BLaER1 treated with 17β-estradiol and CSF1 and Interleukin-3, amounts not matched to agents 10 nM and 100 nM (cell line): ENCODE measurements around the gene PCDHB1.

Experiments used
- H3K27ac ChIP-seq, 11 experiments: shearing (Covaris generic); formaldehyde crosslinking; 2 replicates each; pipeline ENCODE4 v1.8.1; 2022
- H3K27me3 ChIP-seq, 11 experiments: shearing (Covaris generic); formaldehyde crosslinking; 2 replicates each; pipeline ENCODE4 v1.8.1; 2022
- H3K36me3 ChIP-seq, 11 experiments: shearing (Covaris generic); formaldehyde crosslinking; 2 replicates each; pipeline ENCODE4 v1.8.1; 2022
- H3K4me1 ChIP-seq, 10 experiments: shearing (Covaris generic); formaldehyde crosslinking; 2 replicates each; pipeline ENCODE4 v1.8.1; 2022
- H3K4me2 ChIP-seq, 11 experiments: shearing (Covaris generic); formaldehyde crosslinking; 2 replicates each; pipeline ENCODE4 v1.8.1; 2022
- H3K4me3 ChIP-seq, 10 experiments: shearing (Covaris generic); formaldehyde crosslinking; 2 replicates each; pipeline ENCODE4 v1.8.1; 2022
- H3K9ac ChIP-seq, 11 experiments: shearing (Covaris generic); formaldehyde crosslinking; 2 replicates each; pipeline ENCODE4 v1.8.1; 2022
- H3K9me3 ChIP-seq, 11 experiments: shearing (Covaris generic); formaldehyde crosslinking; replicated peaks in 1 of 11; 2 replicates each; pipeline ENCODE4 v1.8.1; 2022
- H4K20me1 ChIP-seq, 11 experiments: shearing (Covaris generic); formaldehyde crosslinking; 2 replicates each; pipeline ENCODE4 v1.8.1; 2022
- Cebpa-rat ChIP-seq, 11 experiments: shearing (Covaris generic); IDR thresholded peaks; 2 replicates each; pipeline ENCODE4 v1.8.1; 2022

PCDHB1 gene

GRCh38 chr5:141010047-141010793 lies 41.0 kb upstream of the PCDHB1 start:
- no peaks in the 10 kb centered on the region for H4K20me1 ChIP-seq
- H3K9ac ChIP-seq, result no peak overlapping the region
- H3K9me3 ChIP-seq, result no peaks in the 10 kb centered on the region; a peak in 1 of 22 replicates
- no peaks in the 10 kb centered on the region for H3K36me3 ChIP-seq
- H3K4me2 ChIP-seq, result no peak overlapping the region
- no peak overlapping the region for H3K27ac ChIP-seq
- no peak for TF ChIP-seq Cebpa-rat (IDR thresholded peaks at IDR 0.05)
- no peaks in the 10 kb centered on the region for H3K27me3 ChIP-seq
- no peak overlapping the region for H3K4me3 ChIP-seq
- peaks cover 0 to 10% (median 5%) of the 10 kb centered on the region in 10 experiments; a peak in 9 of 20 replicates for H3K4me1 ChIP-seq

GRCh38 chr5:141017943-141018342 lies 33.2 kb upstream of the PCDHB1 start:
- Histone ChIP-seq H3K27me3 (no peaks in the 10 kb centered on the region), H3K27ac (no peak overlapping the region), H3K4me1 (peaks cover 0 to 10% (median 5%) of the 10 kb centered on the region in 10 experiments; a peak in 9 of 20 replicates), H3K4me3 (no peak overlapping the region), H3K9me3 (no peaks in the 10 kb centered on the region), H4K20me1 (no peaks in the 10 kb centered on the region), H3K9ac (no peak overlapping the region), H3K4me2 (no peak overlapping the region), H3K36me3 (no peaks in the 10 kb centered on the region)
- no peak for TF ChIP-seq Cebpa-rat (IDR thresholded peaks at IDR 0.05)

GRCh38 chr5:141022384-141022783 lies 28.8 kb upstream of the PCDHB1 start:
- Histone ChIP-seq H3K9ac (no peak overlapping the region), H3K36me3 (no peaks in the 10 kb centered on the region), H3K4me1 (no peaks in the 10 kb centered on the region), H3K27me3 (no peaks in the 10 kb centered on the region), H3K4me3 (no peak overlapping the region), H3K9me3 (no peaks in the 10 kb centered on the region), H3K27ac (no peak overlapping the region), H3K4me2 (no peak overlapping the region), H4K20me1 (no peaks in the 10 kb centered on the region)
- TF ChIP-seq Cebpa-rat (IDR thresholded peaks at IDR 0.05), result 0 out of 22 replicates have a peak, but pooled peaks of 1 of the 11 experiments have one; percentile 19

- no peaks in the 10 kb centered on the region for H3K4me1 ChIP-seq
- H3K9ac ChIP-seq, result no peak overlapping the region
- no peak overlapping the region for H3K27ac ChIP-seq
- H3K27me3 ChIP-seq, result no peaks in the 10 kb centered on the region
- H4K20me1 ChIP-seq, result no peaks in the 10 kb centered on the region
- H3K9me3 ChIP-seq, result no peaks in the 10 kb centered on the region
- H3K36me3 ChIP-seq, result no peaks in the 10 kb centered on the region
- no peak for TF ChIP-seq Cebpa-rat (IDR thresholded peaks at IDR 0.05)
- H3K4me2 ChIP-seq, result no peak overlapping the region
- H3K4me3 ChIP-seq, result no peak overlapping the region
Observed at GRCh38 chr5:141031006-141031405, 20.2 kb upstream of the PCDHB1 start.

- H3K4me3 ChIP-seq, result no peak overlapping the region
- no peak overlapping the region for H3K27ac ChIP-seq
- H3K4me2 ChIP-seq, result no peak overlapping the region
- no peaks in the 10 kb centered on the region for H3K27me3 ChIP-seq
- H4K20me1 ChIP-seq, result no peaks in the 10 kb centered on the region
- H3K36me3 ChIP-seq, result no peaks in the 10 kb centered on the region
- no peaks in the 10 kb centered on the region for H3K9me3 ChIP-seq
- TF ChIP-seq Cebpa-rat (IDR thresholded peaks at IDR 0.05), result no peak
- H3K4me1 ChIP-seq, result no peaks in the 10 kb centered on the region
- no peak overlapping the region for H3K9ac ChIP-seq
Observed at GRCh38 chr5:141032626-141033025, 18.5 kb upstream of the PCDHB1 start.

GRCh38 chr5:141039061-141039460 lies 12.1 kb upstream of the PCDHB1 start:
- no peak overlapping the region for H3K4me3 ChIP-seq
- H3K27ac ChIP-seq, result no peak overlapping the region
- TF ChIP-seq Cebpa-rat (IDR thresholded peaks at IDR 0.05), result no peak
- no peak overlapping the region for H3K9ac ChIP-seq
- H3K4me1 ChIP-seq, result no peaks in the 10 kb centered on the region
- H3K36me3 ChIP-seq, result no peaks in the 10 kb centered on the region
- no peaks in the 10 kb centered on the region for H4K20me1 ChIP-seq
- no peak overlapping the region for H3K4me2 ChIP-seq
- H3K27me3 ChIP-seq, result no peaks in the 10 kb centered on the region
- peaks cover 0 to 16% (median 10%) of the 10 kb centered on the region in 11 experiments; a peak in 13 of 22 replicates for H3K9me3 ChIP-seq

GRCh38 chr5:141039517-141039916 lies 11.7 kb upstream of the PCDHB1 start:
- Histone ChIP-seq H3K27me3 (no peaks in the 10 kb centered on the region), H3K9me3 (peaks cover 0 to 16% (median 10%) of the 10 kb centered on the region in 11 experiments; a peak in 13 of 22 replicates), H4K20me1 (no peaks in the 10 kb centered on the region), H3K4me3 (no peak overlapping the region), H3K4me1 (no peaks in the 10 kb centered on the region), H3K9ac (no peak overlapping the region), H3K27ac (no peak overlapping the region), H3K4me2 (no peak overlapping the region), H3K36me3 (no peaks in the 10 kb centered on the region)
- no peak for TF ChIP-seq Cebpa-rat (IDR thresholded peaks at IDR 0.05)

- Histone ChIP-seq H4K20me1 (no peaks in the 10 kb centered on the region), H3K36me3 (no peaks in the 10 kb centered on the region), H3K9ac (no peak overlapping the region), H3K9me3 (peaks cover 0 to 16% (median 10%) of the 10 kb centered on the region in 11 experiments; a peak in 13 of 22 replicates), H3K4me3 (no peak overlapping the region), H3K4me2 (no peak overlapping the region), H3K4me1 (no peaks in the 10 kb centered on the region), H3K27ac (no peak overlapping the region), H3K27me3 (no peaks in the 10 kb centered on the region)
- no peak for TF ChIP-seq Cebpa-rat (IDR thresholded peaks at IDR 0.05)
Observed at GRCh38 chr5:141040093-141040770, 10.9 kb upstream of the PCDHB1 start.

GRCh38 chr5:141040771-141041426 lies 10.3 kb upstream of the PCDHB1 start:
- Histone ChIP-seq H3K27ac (no peak overlapping the region), H3K27me3 (no peaks in the 10 kb centered on the region), H3K4me3 (no peak overlapping the region), H3K4me1 (no peaks in the 10 kb centered on the region), H3K9me3 (peaks cover 0 to 16% (median 10%) of the 10 kb centered on the region in 11 experiments; a peak in 13 of 22 replicates), H3K36me3 (no peaks in the 10 kb centered on the region), H3K4me2 (no peak overlapping the region; a peak in 1 of 22 replicates), H3K9ac (no peak overlapping the region), H4K20me1 (no peaks in the 10 kb centered on the region)
- TF ChIP-seq Cebpa-rat (IDR thresholded peaks at IDR 0.05), result no peak
